Stimulated activated CD8-positive, alpha-beta memory T cell treated with anti-CD3 and anti-CD28 coated beads, Interleukin-7, amount 100 ng/mL, for 1 hour (primary cell): ENCODE results near the gene MFSD6.
"Not testable (repeated sequence)": the region's sequence is repeated elsewhere in the genome, so short reads cannot be mapped to it uniquely, and the experiment has no call there.

Experiments used
- DNase-seq, 2 donors: peaks; one replicate each; pipeline ENCODE4 v3.0.0-alpha.2; 2020; ENCODE audit warnings: low read depth in 2 of 2

Gene MFSD6

GRCh38 chr2:190462181-190462580 is 54.0 kb downstream of the MFSD6 start:
- no peak for DNase-seq

GRCh38 chr2:190462611-190463010 is 54.5 kb downstream of the MFSD6 start:
- DNase-seq: no peak

DNA sequence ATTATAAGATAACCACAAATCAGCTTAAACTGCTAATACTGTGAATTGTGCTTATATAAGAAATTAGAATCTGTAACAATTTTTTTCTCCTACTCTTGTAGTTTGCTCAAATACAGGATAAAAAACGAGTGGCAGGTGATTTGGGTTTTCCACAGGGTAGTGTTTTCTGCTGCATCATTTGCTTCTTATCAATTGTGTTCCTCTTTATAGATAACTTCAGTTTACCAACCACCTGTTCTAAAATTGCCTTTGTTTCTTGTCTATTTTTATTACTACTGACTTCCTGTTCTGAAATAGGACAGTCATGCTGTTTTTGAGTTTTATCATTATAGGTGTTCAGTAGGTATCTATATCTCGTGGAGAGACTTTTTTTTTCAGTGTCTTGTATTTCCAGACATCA is 56.9 kb downstream of the MFSD6 start:
- DNase-seq: no peak

DNA sequence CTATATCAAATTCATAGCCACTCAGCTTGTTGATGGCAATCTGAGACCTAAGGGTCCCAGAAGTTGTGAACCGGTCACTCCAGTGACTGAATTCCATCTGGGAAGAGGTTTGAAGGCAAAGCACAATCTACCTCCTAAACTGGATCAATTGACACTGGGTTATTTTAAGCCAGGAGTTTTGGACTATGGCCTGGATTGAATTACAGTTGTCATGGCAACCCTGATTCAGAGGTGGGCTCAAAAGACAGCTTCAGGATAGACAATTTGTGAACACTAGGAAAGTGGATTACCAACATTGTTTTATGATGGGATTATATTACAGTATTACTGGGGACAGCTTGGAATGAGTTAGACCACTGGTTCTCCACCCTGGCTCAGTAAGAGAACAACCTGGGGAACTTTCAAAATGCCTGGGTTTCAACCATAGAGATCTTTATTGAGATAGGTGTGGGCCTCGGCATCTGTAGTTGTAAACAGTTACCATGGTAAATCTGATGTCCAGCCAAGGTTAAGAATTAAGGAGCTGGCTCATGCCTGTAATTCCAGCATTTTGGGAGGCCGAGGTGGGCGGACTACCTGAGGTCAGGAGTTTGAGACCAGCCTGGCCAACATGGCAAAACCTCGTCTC is 58.8 kb downstream of the MFSD6 start:
- no peak for DNase-seq

DNA sequence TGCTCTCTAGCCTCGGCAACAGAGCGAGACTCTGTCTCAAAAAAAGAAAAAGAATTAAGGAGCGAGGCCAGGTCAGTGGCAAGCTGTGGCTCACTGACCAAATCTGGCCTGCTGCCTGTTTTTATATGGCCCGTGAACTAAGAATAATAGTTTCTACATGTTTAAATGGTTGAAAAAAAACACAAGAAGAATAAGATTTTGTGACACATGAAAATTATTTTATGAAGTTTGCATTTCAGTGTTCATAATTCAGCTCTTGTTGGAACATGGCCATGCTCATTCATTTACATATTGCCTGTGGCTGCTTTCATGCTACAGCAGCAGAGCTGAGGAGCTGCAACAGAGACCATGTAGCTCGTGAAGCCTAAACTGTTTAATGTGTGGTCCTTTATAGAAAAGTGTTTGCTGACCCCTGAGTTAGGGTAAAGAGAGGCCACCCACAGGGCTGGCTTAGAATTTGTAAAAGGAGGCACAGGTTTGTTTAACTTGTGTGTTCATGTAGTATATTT is 59.5 kb downstream of the MFSD6 start:
- DNase-seq: no peak

- not testable (repeated sequence) for DNase-seq
These were observed 60.2 kb downstream of the MFSD6 start for GRCh38 chr2:190468354-190468753.

- no peak for DNase-seq
These were observed 60.8 kb downstream of the MFSD6 start for GRCh38 chr2:190468814-190469569.

GRCh38 chr2:190469771-190470170 is 61.6 kb downstream of the MFSD6 start:
- DNase-seq: no peak

DNA sequence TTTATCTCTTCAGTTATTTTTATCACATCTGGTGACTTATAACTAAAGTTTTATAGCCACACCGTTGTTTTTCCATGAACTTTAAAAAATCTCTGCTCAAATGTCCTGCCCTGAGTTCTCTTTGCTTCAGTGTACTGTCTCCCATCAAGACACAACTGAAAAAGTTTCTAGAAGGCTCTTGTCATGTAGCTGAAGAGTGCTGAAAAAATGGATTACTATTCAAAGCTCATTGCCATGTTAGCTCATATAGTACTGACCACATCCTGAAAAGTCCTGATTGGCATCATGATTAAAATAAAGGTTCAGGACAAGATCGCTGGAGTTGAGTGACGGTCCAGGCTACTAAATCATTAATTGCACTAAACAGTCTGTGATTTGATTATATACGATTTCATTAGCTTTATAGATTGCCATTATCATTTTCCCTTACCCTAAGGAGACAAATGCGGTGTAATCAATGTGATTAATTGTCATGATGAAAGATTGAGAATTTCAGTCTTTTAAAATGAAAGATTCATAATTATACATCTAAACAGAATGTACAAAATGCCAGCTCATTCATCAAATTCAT is 62.2 kb downstream of the MFSD6 start:
- DNase-seq: no peak

GRCh38 chr2:190477661-190478454 is 69.7 kb downstream of the MFSD6 start:
- DNase-seq: no peak

DNA sequence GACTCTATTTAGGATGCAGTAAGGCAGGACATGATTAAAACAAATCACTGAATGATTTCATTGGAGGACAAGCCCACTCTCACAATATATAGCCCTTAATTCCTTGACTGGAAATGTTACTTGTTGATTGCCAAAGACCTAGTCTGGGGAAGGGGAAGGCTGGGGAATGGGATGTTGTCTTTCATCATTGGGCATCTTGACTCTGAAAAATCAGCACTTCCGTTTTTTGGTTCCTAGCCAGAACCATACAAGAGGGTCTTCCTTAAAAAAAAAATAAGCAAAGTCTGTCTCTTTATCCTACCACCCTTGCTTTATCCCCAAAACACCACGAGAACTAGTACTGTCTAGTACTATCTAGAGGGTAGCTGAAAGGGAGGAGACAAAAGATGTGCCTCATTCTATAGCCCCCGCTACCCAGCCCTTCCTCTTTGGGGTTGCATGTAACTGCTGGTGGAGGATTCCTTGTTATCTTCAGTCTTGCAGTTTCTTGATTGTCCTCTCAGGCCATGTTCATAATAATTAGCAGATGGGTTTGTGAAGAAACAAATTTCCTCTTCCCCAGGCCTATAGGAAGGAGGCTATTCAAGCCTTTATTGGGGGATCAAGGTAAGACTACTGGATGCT is 70.5 kb downstream of the MFSD6 start:
- DNase-seq: no peak

- no peak for DNase-seq
These were observed 73.2 kb downstream of the MFSD6 start for GRCh38 chr2:190481339-190481738.

- DNase-seq: no peak
These were observed 74.3 kb downstream of the MFSD6 start for GRCh38 chr2:190482451-190482850.

- no peak for DNase-seq
These were observed 78.0 kb downstream of the MFSD6 start for GRCh38 chr2:190486037-190486623.

GRCh38 chr2:190488516-190489233 is 80.5 kb downstream of the MFSD6 start:
- DNase-seq: no peak

- no peak for DNase-seq
These were observed 81.3 kb downstream of the MFSD6 start for GRCh38 chr2:190489475-190489874.

DNA sequence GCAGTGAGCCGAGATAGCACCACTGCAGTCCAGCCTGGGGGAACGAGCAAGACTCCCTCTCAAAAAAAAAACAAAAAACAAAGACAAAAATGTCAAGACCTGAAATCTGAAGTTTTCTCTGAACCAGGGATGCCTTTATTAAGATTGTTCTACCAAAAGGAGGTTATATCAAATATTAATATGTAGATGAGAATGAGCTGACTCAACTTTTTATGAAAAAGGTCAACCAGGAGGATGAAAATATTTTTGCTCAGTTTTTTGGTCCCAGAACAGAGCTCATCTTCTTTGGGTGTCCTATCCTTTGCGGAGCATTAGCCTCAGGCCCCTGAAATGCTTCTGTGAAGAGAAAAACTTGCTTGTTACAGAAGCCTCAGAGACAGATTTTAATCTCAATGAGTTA is 82.3 kb downstream of the MFSD6 start:
- no peak for DNase-seq

DNA sequence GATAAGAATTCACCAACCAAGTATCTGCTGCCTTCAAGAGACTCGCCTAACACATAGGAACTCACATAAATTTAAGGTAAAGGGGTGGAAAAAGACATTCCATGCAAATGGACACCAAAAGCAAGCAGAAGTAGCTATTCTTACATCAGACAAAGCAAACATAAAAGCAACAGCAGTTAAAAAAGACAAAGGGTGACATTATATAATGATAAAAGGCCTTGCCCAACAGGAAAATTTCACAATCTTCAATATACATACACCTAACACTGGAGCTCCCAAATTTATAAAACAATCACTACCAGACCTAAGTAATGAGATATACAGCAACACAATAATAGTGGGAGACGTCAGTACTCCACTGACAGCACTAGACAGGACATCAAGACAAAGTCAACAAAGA is 84.9 kb downstream of the MFSD6 start:
- no peak for DNase-seq

DNA sequence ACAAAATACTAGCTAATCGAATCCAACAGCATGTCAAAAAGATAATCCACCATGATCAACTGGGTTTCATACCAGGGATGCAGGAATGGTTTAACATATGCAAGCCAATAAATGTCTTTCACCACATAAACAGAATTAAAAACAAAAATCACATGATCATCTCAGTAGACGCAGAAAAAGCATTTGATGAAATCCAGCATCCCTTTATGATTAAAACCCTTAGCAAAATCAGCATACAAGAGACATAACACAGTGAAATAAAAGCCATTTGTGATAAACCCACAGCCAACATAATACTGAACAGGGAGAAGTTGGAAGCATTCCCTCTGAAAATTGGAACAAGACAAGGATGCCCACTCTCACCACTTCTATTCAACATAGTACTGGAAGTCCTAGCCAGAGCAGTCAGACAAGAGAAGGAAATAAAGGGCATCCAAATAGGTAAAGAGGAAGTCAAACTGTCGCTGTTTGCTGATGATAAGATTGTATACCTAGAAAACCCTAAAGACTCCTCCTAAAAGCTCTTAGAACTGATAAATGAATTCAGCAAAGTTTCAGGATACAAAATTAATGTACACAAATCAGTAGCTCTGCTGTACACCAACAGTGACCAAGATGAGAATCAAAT is 86.6 kb downstream of the MFSD6 start:
- not testable (repeated sequence) for DNase-seq

DNA sequence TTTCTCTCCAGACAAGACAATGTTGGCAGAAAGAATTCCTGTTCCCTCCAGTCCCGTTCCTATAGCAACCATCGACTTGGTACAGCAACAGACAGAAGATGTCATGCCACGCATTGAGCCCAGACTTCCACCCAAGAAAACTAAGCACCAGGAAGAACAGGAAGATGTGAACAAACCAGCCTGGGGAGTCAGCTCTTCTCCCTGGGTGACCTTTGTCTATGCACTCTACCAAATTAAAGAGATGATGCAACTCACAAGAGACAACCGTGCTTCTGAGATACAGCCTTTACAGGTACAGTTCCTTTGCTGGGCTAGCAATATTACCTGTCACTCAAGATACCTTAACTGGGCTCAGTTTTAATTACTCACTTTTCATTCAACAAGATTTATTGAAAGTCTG is 89.3 kb downstream of the MFSD6 start:
- no peak for DNase-seq
